GM19238 (cell line): ENCODE results near the gene NPAS3.

Experiments used
- DNase-seq: peaks from one replicate; pipeline ENCODE4 v3.0.0; 2011; ENCODE audit warnings: low spot score; ENCODE audit not compliant: insufficient read length

The NPAS3 gene

GRCh38 chr14:33249233-33249820 is 310.6 kb downstream of the NPAS3 start:
- no peak for DNase-seq

GRCh38 chr14:33250963-33251362 is 312.3 kb downstream of the NPAS3 start:
- DNase-seq: no peak

DNA sequence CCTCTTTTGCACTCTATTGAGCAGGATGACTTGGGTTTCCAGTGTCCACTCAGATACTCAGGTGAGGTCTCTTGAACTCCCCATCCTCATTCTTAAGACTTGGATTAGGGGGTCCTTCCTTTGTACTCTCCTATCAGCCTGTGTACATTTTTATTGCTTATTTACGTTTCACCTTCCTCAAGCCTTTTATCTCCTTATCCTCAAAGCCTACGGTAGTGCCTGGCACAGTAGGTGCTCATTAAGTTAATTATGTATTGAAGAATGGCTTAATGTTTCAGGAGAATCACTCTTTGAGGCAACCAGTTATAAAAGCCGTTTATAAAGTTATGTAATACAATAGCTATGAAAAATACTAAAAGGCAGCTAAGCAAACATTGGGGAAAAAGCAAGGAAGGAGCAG is 315.7 kb downstream of the NPAS3 start:
- no peak for DNase-seq

GRCh38 chr14:33254861-33255395 is 316.2 kb downstream of the NPAS3 start:
- DNase-seq: no peak

DNA sequence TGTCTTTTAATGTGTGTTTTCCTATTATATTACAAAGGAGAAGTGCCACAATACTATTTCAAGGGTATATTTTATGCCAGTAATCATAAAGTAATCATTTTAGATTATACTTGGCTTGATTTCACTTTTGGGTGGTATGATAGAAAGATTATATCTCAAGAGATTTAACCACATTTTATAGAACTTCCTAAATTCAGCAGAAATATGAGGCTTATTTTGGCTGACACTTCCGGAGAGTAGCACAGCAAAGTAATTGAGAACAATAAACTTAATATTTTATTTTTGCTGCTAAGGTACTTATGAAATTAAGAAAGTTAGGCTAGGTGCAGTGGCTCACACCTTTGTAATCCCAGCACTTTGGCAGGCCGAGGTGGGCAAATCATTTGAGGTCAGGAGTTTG is 319.1 kb downstream of the NPAS3 start:
- DNase-seq: no peak

- DNase-seq: no peak
These were observed 321.1 kb downstream of the NPAS3 start for GRCh38 chr14:33259764-33260163.

GRCh38 chr14:33271216-33271615 is 332.5 kb downstream of the NPAS3 start:
- DNase-seq: no peak

- DNase-seq: no peak
These were observed 333.2 kb downstream of the NPAS3 start for GRCh38 chr14:33271891-33272290.

GRCh38 chr14:33273978-33274377 is 335.3 kb downstream of the NPAS3 start:
- DNase-seq: no peak

DNA sequence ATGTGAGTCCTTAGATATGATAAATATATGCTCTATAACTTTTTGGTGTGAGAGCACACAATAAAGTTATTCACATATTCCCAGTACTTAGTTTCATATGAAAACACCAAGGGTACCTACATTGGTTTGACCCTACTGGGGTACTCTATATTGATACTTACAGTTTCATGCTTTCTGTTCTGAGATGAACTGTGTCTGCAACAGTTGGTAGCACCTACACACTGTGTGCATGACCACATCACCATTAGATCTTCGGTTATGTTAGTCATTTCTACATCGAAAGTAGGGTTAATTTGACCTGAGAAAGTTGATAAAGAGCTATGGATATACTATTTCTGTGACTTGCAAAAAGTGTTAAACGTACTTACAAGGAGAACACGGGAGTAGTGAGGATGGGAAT is 337.2 kb downstream of the NPAS3 start:
- DNase-seq: no peak

DNA sequence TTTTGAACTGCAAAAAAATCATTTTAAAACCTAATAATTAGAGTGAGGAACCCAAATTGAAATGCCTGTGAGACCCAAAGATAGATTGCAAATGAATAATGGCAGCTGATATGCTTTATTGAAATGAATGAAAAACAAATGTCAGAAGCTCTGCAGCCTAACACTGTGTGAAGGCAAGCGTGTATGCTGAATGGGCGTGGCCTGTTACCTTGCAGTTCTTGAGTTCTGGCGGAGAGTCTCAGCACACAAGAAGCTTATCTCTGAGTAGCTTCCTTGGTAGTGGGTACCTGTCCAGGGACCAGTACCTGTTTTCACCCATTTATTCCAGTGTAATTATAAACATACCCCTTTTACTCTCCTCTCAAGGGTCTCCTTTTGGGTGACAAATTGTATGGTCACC is 341.2 kb downstream of the NPAS3 start:
- no peak for DNase-seq

GRCh38 chr14:33280646-33281045 is 342.0 kb downstream of the NPAS3 start:
- no peak for DNase-seq

DNA sequence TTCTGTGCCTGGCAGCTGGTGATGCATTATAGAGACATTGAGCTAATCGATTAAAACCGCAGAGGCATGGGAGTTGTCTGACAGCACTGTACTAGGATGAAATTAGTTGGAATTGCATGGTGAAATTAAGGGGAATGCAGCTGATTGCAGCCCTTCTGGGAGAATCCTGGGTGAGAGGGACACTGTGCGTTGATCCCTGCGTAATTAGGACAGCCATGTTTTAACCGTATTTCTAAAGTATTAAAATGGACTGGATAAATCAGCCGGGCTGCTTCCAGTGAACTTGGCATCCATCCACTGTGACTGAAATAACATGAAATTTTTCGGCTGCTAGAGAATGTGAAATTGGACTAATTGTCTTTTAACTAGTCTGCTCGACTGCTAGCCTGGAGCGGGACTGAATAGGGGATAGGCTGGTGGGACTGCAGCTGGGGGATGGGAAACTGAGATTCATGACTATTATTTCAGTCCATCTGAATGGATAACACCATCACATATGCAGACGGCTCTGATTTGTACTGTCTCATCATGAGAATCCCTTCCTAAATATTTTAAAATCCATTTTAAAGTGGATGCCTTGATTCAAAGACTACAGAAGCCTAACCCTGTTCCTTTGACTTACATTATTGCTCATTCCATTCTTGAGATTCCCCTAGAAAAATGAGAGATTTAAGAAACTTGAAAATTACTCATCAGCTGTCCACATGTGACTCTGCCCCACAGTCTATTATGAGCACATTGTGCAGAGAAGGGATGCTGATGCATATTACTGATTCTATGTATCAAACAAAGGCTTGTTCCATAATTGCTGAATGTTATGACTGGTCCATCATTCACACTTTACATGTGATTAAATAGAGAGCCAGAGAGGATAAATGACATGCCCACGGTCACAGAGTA is 343.9 kb downstream of the NPAS3 start:
- DNase-seq: no peak

- no peak for DNase-seq
These were observed 347.4 kb downstream of the NPAS3 start for GRCh38 chr14:33285902-33286700.

- no peak for DNase-seq
These were observed 348.5 kb downstream of the NPAS3 start for GRCh38 chr14:33287189-33287588.

DNA sequence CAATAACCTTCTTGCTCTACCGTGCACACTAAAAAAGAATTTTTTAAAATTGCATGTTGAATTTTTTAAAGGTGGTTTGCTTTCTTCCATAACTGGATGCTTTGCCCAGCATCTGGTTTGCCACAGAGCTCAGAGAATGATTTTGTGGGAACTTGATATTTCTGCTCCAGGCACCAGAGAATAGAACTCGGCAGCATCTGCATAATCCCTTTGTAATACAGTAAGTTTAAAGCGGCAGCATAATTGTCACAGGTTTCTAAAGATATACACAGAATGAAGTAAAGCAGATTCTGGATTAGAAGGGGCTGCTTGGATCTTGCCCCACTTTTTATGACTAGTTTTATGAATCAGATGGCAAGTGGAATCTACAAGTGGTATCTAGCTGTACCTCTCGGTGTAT is 352.0 kb downstream of the NPAS3 start:
- no peak for DNase-seq

GRCh38 chr14:33291529-33292104 is 352.9 kb downstream of the NPAS3 start:
- DNase-seq: no peak

DNA sequence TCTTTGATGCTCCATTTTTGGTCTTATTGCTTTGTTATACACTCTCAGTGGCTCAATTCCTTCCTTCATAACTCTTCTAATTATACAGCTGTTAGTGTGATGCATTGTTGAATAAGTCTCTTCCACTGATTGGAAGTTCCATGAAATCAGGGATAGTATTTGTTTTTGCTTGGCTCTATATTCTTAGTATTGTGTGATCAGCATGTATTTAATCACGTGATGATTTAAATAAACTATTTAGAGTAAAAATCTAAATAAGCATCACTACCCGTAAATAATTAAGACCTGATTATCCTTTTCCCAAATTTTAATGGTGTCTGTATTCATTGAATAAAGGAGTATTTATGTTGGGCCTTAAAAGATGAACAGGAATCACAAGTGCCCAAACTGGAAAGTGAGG is 355.7 kb downstream of the NPAS3 start:
- no peak for DNase-seq

DNA sequence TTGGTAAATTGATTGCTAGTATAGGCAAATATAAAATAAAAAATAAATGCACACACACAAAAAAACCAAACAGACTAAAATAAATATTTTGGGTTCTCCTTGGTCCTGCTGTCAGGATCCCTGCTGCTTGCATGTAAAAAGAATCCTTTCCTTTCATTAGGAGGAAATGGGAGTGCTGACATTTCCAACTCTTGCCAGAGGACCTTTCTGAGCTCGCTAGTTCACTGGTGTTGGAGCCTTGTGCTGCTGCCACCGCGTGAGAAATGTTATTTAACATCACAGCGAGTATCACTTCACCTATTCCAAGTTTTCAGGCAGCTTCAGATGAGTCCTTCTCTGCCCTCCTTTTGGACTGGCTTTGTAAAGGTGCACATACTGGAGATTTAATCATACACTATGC is 358.9 kb downstream of the NPAS3 start:
- DNase-seq: no peak

- no peak for DNase-seq
These were observed 369.1 kb downstream of the NPAS3 start for GRCh38 chr14:33307691-33308251.

- no peak for DNase-seq
These were observed 370.4 kb downstream of the NPAS3 start for GRCh38 chr14:33309106-33309505.
